ENCODE results near the gene CRIP3. TPM values are rescaled to one million over a fixed set of nuclear protein-coding genes. Genes with fewer than 3 reads are reported as not detected.
"Not testable (repeated sequence)": the region's sequence is repeated elsewhere in the genome, so short reads cannot be mapped to it uniquely, and the experiment has no call there.

The CRIP3 gene
- 1 to 10 TPM in 1 of 3 donors, under 1 TPM in 1, not detected in 1; 0.61 to 1.4 TPM for polyA plus RNA-seq

- WGBS, 3 donors, result 7 to 11% (median 10%) methylated on average over 39 of the region's 39 CpGs
- no peak within 1 kb of the TSS for H3K27ac ChIP-seq (ENCODE audit: low read depth, low read length)
Observed at GRCh38 chr6:43308101-43308989, at the start of gene CRIP3. Gene CRIP3 (minus strand): TSS chr6:43308826. CDS start chr6:43308792, 34 bp downstream.

- no peak overlapping the region for H3K27ac ChIP-seq (ENCODE audit: low read depth, low read length)
- WGBS, 3 donors, result 80 to 93% (median 92%) methylated on average over 2 of the region's 2 CpGs
Observed at GRCh38 chr6:43355862-43356590, 47.4 kb upstream of the CRIP3 start.

GRCh38 chr6:43351951-43352350, 43.3 kb upstream of the CRIP3 start:
- WGBS, 3 donors, result 89 to 98% (median 94%) methylated on average over 5 of the region's 5 CpGs
- not testable (repeated sequence) for H3K27ac ChIP-seq (ENCODE audit: low read depth, low read length)

GRCh38 chr6:43347444-43347843, 38.8 kb upstream of the CRIP3 start:
- 89 to 94% (median 91%) methylated on average over 3 of the region's 3 CpGs for WGBS, 3 donors
- H3K27ac ChIP-seq (ENCODE audit: low read depth, low read length), result no peak overlapping the region

- H3K27ac ChIP-seq (ENCODE audit: low read depth, low read length), result no peak overlapping the region
- 64 to 85% (median 84%) methylated on average over 3 of the region's 3 CpGs for WGBS, 3 donors
Observed at GRCh38 chr6:43347021-43347420, 38.4 kb upstream of the CRIP3 start.

- 90 to 97% (median 96%) methylated on average over 11 of the region's 11 CpGs for WGBS, 3 donors
- H3K27ac ChIP-seq (ENCODE audit: low read depth, low read length), result not testable (repeated sequence)
Observed at GRCh38 chr6:43346243-43346642, 37.6 kb upstream of the CRIP3 start.

- H3K27ac ChIP-seq (ENCODE audit: low read depth, low read length), result no peak overlapping the region
- 96 to 98% (median 97%) methylated on average over 4 of the region's 4 CpGs for WGBS, 3 donors
Observed at GRCh38 chr6:43339168-43339567, 30.5 kb upstream of the CRIP3 start.

GRCh38 chr6:43338243-43338642, 29.6 kb upstream of the CRIP3 start:
- no peak overlapping the region for H3K27ac ChIP-seq (ENCODE audit: low read depth, low read length)

GRCh38 chr6:43336382-43336781, 27.8 kb upstream of the CRIP3 start:
- no peak overlapping the region for H3K27ac ChIP-seq (ENCODE audit: low read depth, low read length)
- 58 to 74% (median 61%) methylated on average over 3 of the region's 3 CpGs for WGBS, 3 donors

GRCh38 chr6:43335469-43335868, 26.8 kb upstream of the CRIP3 start:
- 53 to 89% (median 88%) methylated on average over 3 of the region's 3 CpGs for WGBS, 3 donors
- no peak overlapping the region for H3K27ac ChIP-seq (ENCODE audit: low read depth, low read length)

- 19 to 38% (median 35%) methylated on average over 2 of the region's 2 CpGs for WGBS, 3 donors
- no peak overlapping the region for H3K27ac ChIP-seq (ENCODE audit: low read depth, low read length)
Observed at GRCh38 chr6:43334466-43335095, 26.0 kb upstream of the CRIP3 start.

- no peak overlapping the region for H3K27ac ChIP-seq (ENCODE audit: low read depth, low read length)
- WGBS, 3 donors, result 41 to 64% (median 49%) methylated on average over 4 of the region's 4 CpGs
Observed at GRCh38 chr6:43331891-43332290, 23.3 kb upstream of the CRIP3 start.

- WGBS, 3 donors, result 52 to 83% (median 58%) methylated on average over 1 of the region's 1 CpG
- no peak overlapping the region for H3K27ac ChIP-seq (ENCODE audit: low read depth, low read length)
Observed at GRCh38 chr6:43331470-43331869, 22.8 kb upstream of the CRIP3 start.

GRCh38 chr6:43328528-43328927, 19.9 kb upstream of the CRIP3 start:
- 18 to 81% (median 63%) methylated on average over 1 of the region's 1 CpG for WGBS, 3 donors
- no peak overlapping the region for H3K27ac ChIP-seq (ENCODE audit: low read depth, low read length)

- 49 to 77% (median 73%) methylated on average over 1 of the region's 1 CpG for WGBS, 3 donors
Observed at GRCh38 chr6:43325876-43326275, 17.2 kb upstream of the CRIP3 start.

GRCh38 chr6:43318011-43318410, 9.4 kb upstream of the CRIP3 start:
- 85 to 95% (median 92%) methylated on average over 2 of the region's 2 CpGs for WGBS, 3 donors
- no peak overlapping the region for H3K27ac ChIP-seq (ENCODE audit: low read depth, low read length)

More at GRCh38 chr6:43325876-43326275, 17.2 kb upstream of the CRIP3 start:
- H3K27ac ChIP-seq (ENCODE audit: low read depth, low read length), result no peak overlapping the region

- H3K27ac ChIP-seq (ENCODE audit: low read depth, low read length), result no peak overlapping the region
- 84 to 95% (median 85%) methylated on average over 1 of the region's 1 CpG for WGBS, 3 donors
Observed at GRCh38 chr6:43313813-43314212, 5.2 kb upstream of the CRIP3 start.

GRCh38 chr6:43311666-43312065, 3.0 kb upstream of the CRIP3 start:
- WGBS, 3 donors, result 48 to 85% (median 75%) methylated on average over 3 of the region's 3 CpGs
- no peak overlapping the region for H3K27ac ChIP-seq (ENCODE audit: low read depth, low read length)

- no peak overlapping the region for H3K27ac ChIP-seq (ENCODE audit: low read depth, low read length)
Observed at GRCh38 chr6:43310624-43311023, 2.0 kb upstream of the CRIP3 start.
